Hepatic stellate cell (primary cell): ENCODE results near the gene CNTN1.

Source experiments
- DNase-seq: peaks from one replicate; pipeline ENCODE4 v3.0.0; 2011; ENCODE audit warnings: low spot score

Gene CNTN1

DNA sequence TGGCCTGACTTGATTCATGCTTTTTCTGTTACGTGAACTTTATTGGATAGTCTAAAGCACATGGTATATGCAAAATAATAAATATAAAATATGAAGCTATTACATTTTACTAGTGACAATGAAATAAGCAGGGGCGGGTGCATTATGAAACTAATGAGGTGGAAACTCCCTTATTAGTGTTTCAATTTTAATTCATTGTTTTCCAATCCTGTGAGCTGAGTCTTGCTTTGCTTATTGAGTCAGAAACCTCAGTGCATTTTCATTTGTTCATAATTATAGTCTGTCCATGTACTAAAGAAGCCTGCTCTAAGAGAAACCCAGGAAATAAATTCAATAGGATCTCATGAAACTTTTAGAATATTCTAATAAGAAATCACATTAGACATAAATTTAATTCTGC is 78.5 kb downstream of the CNTN1 start:
- DNase-seq, result no peak

DNA sequence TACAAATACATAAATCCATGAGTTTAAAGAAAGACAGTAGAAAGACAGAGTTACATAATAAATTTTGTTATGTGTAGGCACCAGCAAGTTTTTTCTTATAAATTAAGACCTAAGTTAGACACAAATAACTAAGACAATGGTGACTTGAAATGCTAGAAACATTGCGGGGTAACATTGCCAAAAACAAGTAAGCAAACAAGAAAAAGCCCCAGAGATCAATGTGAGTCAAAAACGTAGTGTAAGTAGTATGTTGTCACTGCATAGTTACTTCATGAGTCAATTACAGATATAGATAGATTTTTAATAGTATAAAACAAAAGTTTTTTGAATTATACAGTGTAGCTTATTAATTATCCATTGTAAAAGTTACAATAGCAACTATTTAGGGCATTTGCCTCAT is 83.4 kb downstream of the CNTN1 start:
- no peak for DNase-seq

DNA sequence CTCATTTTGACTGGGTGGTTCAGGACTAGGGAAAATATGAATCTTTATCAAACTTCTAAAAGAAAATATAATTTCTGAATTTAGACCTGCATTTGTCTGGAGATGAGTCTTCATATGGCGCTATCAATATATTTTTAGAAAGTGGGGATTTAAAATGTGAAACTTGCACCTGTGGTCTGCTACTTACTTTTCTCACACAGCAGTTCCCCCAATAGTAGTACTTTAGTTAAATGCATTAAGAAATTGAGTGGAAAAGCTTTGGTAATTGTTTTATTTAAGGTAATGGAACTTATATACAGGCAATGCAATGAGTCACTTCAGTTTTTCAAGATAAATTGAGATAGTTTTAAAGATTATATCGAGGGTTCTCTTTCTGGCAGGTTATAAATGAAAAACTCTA is 91.9 kb downstream of the CNTN1 start:
- DNase-seq, result no peak

DNA sequence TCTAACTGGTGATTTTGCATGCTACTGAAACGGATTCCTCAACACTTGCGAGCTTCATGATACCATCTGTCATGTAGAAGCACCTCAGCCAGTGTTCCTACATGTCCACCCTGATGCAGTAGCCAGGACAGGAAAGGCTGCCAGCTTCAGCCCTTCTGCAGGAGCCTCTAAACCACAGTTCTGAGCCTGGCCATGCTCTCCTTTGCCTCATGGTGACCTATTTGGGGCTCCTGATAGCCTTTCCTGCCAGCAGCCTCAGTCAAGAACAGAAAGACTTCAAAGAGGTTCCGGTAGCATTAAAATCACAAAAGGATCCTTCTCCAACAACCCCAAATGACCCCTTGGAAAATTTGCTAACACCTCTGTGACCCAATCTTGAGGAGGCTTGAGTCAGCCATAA is 96.0 kb downstream of the CNTN1 start:
- DNase-seq, result no peak

DNA sequence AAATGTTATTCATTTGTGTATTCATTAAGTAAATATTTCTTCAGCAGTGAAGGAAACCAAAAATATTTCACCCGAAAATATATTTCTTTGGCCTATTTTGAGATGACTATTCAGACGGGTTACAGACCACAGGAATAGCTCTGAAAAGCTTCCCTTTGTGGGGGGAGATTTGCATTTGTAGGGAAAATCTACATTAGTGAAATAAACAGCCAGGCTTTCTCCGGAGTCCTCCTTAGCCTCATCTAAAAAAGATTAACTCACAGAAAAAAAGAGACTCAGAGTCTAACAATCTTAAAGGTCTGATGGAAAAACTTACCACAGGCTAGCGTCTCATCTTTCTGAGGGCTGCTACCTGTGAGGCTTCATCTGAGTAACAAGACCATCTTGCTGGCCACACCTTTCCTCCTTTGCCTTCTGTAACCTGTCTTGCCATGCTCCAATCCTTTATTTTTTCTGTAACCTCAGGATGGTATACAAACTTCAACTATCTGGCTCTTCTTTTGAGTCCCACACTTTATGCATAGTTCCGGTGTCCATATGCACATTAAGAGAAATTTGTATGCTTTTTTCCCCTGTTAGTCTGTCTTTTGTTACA is 100.7 kb downstream of the CNTN1 start:
- DNase-seq, result no peak

DNA sequence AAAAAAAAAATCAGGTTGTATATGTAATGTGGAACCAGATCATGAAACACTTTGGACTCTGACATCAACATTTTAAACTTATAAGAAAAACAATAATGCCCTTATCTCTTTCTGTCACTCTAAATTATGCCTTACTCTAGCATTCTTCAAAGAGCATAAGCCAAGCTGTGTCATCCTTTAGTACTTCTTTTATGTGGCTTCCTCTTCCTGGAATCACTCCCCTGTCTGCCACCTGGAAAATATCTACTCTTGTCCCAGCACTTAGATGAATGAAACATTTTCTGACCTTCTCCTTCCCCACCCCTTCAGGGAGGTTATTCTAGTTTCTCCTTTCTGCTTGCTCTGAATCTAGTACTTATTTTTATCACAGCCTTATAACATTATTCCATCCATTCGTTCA is 101.2 kb downstream of the CNTN1 start:
- DNase-seq, result no peak

DNA sequence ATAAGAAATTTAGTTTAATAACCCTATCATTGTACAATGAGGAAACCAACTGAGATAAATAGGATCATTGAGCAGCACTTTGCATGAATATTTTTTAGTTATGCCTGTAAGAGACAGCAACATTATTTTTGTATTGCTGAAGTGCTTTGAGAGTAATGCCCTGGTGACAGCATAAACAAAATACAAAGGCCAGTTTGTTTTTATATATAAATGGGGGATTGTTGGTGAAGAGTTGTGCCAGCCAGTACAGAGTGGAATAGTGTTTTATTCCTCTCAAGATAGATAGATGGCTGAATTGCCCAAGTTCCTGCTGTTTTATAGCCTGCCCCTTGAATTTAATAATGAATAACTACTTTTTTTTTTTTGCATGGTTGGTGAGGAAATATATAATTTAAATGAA is 101.8 kb downstream of the CNTN1 start:
- DNase-seq, result no peak

DNA sequence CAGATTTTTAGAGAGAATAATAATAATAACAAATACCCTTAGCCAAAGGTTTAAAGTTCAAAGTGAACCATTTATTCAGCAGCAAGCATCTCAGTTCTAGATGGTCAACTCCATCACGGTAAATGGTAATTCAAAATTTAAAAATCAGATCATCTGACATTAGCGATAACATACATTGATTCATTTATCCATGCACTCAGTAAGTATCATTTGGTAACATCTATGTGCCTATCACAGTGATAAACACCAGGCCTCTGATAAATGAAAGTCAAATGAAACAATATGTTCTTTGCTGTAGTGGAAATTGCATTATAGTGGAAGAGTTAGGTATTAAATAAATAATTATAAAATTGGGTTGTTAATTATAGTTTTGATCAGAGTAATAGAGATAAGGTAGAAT is 108.8 kb downstream of the CNTN1 start:
- no peak for DNase-seq

DNA sequence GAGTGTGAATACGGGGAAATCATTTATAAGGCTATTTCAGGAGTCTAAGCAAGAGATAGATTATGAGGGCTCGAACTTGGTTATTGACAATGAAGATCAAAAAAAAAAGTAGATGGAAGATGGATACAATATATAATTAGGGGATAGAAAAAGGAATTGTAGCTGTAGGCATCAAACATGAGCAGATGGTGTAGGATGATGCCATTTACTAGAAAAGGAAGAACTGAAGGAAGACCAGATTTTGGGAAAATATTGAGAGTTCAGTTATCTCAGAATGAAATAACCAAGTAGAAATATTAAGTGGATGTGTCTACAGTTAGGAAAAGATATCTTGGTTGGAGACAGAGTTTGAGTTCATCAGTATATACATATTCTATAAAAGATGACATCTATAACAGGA is 109.6 kb downstream of the CNTN1 start:
- DNase-seq, result no peak

DNA sequence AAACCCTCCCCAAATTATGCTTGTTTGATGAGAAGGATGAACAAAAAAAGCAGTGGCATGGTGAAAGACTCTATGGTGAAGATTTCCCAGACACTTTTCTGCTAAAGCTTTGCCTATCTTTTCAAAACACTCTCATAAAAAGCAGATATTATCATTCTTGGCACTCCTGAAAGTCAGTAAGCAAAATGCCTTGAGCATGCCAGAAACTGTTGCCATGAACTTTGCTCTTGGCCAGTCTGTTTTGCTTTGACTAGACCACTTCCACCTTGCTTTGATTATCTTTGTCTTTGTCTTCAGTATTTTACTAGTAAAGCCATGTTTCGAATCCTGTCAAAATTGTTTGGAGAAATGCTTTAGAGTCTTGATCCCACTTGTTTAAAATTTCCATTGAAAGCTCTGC is 110.4 kb downstream of the CNTN1 start:
- DNase-seq, result no peak

DNA sequence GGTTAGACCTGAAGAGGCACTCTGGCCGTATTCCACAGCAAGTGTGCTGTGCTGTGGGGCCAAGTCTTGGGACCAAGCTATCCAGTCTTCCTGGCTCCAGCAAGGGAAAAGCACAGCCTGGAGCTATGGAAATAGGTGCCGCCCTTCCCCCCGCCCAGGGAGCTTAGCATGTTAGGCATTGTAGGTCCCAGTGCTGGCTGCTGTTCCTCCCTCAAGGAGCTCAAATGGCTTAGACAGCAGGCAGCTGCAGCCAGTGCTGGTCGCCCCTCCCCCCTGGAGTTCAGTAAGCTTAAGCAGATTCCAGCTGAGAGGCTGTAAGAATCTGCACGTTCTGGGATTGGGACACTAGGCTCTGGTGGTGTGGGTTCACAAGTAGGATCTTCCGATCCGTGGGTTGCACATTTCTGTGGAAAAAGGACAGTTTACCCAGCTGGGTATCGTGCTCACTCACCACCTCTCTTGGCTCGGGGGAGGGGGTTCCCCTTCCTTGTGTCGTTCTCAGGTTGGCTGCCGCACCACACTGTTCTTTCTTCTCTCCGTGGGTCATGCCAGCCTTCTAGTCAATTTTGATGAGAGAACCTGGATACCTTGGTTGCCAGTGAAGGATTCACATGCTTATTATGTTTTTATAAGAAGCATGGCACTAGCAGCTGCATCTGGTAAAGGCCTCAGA is 127.3 kb downstream of the CNTN1 start:
- no peak for DNase-seq

DNA sequence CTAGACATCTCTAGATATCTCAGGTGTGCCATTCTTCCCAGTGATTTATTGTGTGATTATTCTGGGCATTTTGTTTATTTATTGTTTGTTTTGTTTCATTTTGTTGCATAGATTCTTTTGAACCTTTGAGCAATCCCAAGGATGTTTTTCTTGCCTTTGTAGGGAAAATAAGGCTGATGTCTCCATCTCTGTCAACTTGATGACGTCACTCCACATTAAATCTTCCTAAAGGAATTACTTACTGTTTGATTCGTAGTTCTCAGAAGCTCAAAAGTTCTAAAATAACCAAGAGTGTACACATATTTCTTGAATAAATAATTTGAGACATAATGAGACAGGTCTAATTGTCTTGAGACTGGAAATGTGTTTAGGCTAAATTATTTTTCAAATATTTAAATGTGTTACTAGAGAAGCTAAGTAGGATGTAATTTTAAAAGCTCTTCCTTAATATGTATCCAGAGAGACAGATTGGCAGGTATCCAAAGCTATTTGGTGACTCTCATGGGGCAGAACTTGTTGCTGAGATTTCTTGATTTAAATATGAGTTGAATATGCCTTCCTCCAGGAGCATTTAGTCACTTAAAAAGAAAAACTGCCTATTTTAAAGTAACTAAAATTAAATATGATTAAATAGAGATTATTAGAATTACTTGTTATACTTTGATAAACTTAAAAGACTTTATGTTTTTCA is 128.7 kb downstream of the CNTN1 start:
- DNase-seq, result no peak

DNA sequence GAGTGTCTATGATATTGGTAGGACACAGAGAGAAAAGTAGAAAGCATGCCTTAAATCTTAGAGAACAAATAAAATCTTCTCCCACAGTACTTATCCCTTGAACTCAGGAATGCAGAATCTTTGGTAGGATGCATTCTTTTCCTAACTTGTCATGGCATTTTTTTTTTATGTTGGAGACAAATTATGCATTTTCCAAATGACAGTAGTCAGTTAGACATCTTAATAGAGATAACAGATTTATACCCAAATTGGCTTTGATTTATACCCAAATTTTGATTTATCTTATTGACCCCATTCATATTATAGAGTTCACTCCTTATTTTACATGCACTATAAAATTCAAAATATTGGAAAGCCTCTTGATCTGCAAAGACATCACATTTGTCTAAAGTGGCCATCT is 132.9 kb downstream of the CNTN1 start:
- DNase-seq, result no peak

DNA sequence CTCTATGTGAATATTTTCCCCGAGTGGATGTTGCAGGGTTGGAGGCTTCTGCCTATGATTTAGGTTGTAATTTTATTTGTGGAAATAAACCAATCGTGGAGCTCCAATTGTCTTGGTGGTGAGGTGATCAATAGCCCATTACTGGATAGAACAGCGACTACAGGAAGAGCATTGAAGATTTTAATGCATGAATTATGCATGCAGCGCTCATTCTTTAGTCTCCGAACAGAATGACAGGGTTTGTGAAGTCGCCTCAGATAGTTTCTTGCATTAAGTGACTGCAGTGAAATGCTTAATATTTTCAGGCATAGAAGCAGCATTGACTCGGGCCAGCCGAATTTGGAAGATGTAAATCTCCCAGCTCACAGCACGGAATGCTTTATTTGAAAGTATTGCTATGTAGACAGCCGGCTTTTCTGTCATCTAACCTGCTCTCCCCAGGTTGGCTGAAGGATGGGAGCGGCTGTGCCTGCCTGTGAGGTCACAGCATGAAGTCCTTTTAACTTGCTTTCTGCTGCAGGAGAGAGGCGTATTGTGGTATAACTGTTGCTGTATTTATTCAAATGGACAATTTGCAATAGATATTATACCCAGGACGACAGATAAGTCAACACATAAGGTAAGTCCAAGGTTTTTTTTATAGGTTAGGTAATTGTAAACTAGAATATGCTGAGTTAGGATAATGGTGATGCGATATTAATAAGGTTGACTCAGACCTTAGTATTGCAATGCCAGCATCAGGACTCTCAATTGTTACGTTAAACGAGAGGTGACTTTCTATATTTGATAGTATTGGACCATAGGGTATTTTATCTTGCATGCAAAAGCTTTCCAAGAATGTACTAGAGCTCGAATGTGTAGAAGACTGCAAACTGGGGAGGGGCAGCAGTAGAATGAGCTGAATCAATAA is 135.7 kb downstream of the CNTN1 start:
- no peak for DNase-seq

DNA sequence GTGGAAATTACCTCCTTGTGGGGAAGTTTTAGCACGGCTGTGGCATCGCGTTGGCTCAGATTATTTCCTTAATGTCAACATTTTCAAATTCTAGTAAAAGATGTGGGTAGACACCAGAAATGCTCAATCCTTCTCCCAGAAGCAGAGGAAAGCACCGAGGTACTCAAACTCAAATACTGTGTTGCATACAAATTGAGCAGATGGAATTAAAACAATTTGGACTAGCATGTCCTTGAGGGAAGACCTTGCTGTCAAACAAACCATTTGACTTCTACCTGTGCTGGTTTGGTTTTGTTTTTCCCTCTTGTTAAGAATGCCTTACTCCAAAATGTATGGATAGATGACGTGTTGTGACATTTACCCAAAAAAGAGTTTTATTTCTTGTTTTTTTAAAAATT is 136.4 kb downstream of the CNTN1 start:
- no peak for DNase-seq

DNA sequence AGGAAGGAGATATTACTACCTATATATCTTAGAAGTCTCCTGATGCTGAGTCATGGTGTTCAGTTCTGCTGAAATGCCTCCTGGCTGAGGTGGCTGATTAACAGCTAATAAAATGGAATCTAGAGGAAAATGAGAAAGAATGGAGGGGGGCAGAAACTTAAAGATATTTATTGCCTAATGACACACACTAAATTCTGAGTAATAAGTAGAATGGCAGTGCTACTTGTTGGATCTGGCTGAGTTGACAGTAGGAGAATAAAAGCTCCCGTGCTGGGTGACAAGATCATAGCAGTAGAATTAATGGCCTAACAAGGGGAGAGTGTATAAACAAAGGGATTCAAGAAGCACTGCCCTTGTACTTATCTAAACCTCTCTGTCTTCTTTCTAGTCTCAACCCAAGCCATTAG is 137.5 kb downstream of the CNTN1 start:
- no peak for DNase-seq

DNA sequence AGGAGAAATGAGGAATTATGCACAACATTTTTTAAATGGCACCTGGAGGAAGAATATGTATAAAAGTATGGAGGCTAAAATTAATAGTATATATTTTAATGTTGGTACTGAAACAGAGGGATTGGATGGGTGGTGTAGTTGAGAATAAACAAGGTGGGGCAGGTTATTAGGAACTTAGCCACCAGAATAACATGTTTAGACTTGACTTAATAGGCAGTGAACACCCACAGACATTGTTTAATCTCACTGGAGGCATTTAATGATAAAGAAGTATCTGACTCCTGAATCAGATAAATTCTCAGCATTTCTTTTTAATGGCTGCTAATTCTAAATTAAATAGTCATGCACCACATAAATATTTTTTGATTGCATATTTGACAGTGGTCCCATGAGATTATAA is 139.7 kb downstream of the CNTN1 start:
- DNase-seq, result no peak

DNA sequence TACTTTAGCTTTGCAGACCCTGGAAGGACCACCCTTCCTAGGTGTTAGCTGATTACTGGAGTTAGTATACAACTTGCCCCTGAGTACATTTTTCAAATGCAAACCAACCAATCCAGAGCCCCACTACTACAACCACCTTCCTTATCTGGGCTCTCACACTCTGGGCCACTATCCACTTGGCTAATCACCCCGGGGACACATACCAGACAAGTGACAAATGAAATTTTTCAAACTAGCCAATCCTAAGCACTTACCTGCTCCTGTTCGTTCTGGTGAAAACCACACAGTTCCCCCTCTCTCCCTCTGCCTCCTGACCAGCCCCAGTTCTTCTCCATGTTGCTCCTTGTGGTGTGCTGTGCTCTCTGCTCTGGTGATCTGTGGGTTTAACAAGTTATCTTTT is 140.4 kb downstream of the CNTN1 start:
- DNase-seq, result no peak

DNA sequence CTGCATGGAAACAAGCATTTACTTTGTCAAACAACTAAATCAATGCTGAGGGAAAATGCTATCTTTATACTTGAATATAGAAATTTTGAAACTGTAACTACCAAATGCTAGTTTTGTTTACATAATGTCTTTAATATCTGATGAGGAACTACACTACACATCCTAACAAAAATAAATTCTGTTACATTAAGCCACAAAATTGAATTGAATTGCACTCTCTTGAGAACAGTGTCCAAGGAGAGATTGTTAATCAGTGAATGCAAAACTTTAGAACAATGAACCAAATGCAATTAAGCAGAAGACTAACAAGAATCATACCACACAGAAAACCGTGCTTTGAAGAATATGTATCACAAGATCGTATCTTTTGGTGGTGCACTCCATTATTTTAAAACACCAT is 141.6 kb downstream of the CNTN1 start:
- no peak for DNase-seq

DNA sequence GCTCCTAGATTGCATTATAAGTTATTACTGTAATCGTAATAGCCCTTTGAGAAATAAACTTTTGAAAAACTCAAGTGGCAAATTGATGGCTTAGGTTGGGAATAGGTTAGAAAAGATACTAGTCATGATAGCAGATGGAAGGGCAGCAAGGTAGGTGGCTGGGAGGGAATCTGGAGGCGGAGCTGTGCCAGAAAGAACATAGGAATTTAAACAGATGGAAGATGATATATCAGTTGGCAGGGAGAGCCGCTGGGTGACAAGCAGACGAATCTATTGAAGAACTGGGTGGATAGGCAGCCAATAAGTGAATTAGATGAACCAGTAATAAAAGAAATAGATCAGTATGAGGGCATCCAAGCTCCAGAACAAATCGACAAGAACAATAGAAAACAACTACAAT is 142.1 kb downstream of the CNTN1 start:
- DNase-seq, result no peak

DNA sequence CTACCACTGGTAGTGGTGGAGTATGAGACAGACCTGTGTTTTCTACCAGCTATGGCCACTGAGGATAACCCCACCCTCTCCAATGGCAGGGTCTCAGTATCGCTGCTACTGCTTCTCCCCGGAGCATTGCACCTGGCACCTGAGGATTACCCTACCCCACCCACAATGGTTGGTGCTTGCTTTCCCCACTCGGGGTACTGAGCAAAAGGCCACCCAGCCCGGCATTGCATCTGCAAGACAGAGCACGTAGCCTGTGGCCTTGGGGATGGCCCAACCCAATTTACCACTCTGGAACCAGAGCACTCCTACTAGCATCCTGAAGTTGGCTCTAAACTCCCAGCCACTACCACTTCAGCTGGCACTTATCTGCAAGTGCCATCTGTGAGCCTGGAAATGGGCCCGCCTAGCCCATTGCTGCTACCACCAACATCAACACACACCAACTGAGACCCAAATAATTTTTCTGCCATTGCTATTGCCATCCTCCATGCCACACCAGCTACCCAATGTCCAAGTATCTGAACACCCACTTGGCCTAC is 145.7 kb downstream of the CNTN1 start:
- DNase-seq, result no peak

DNA sequence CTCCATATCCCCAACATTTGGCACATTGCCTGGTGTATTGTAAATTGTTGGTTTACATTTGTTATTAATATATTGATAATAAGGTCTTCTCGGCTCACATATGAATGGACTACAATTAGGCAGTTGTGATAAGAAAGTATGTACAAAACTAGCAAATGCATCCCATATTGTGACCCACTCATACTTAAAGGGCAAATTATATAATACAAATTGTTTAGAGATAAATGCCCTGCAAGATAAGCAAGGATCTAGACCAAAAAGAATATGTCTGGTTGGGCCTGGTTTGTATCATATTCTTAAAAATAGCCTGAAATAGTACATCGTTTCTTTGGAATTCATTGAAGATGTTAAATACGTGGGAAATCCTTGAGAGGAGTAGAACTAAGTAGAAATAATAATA is 151.3 kb downstream of the CNTN1 start:
- no peak for DNase-seq

DNA sequence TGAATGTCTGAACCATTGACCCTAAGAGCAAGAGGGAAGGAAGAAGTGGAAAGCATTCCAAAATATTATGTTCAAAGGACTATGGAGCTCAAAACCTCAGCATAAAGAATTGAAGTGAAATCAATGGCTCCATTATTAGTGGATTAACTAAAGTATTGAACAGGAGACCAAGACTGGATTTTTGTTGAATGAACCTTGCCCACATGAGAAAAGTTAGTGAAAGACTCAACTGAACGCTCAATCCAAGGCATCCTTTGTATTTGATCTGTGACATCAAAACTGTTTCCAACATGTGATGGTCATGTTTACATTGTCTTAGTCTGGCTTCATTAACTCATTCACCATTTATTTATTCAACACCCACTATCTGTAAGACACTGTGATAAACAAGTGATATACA is 161.0 kb downstream of the CNTN1 start:
- no peak for DNase-seq
